Heart left ventricle (tissue), 13 donors: ENCODE data around the gene ISCU.

Experiments used
- CTCF ChIP-seq, 12 donors: fragments of 200-600 bp; sonication (generic) in 4 of 12; IDR thresholded peaks; one replicate each; pipeline versions ENCODE4 v1.5.0 to v1.8.0; 2018 to 2022; ENCODE audit warnings: antibody characterized with exemption in 12 of 12, mild to moderate bottlenecking in 5 of 12
- POLR2A ChIP-seq, 2 donors: fragments of 450-650 bp; IDR thresholded peaks; one replicate each; pipeline ENCODE4 v1.6.1; 2017; ENCODE audit warnings: antibody characterized with exemption in 2 of 2, mild to moderate bottlenecking in 2 of 2, moderate library complexity in 2 of 2
- donor health status: ischemic (EF 13 %, LVEDD 7.1; RV severe dilation, severe dysfunction).
- donor health status: DM: no; HTN: yes; CAD: no.
- donor health status: DM: no; HTN: no; CAD: no.
- donor health status: ischemic (EF 25% LVEDD 6.9; RV normal size, moderate dysfunction).
- donor health status: ischemic (EF 25% LVEDD 5.7; RV mildly dilated, moderate dysfunction).
- donor health status: ischemic (EF 35%, LVEDD 5.7; RV mildly dilated, moderate dysfunction).
- donor health status: nonischemic (EF 11% LVEDD 7.7; RV severe dilation, severe dysfunction).
- donor health status: DM: yes; HTN: yes; CAD: no.
- donor health status: PGD.
- donor health status: ischemic (EF 29% LVEDD 5.4; RV normal size, mild dysfunction).
- donor health status: nonischemic (EF 23%, LVEDD 6.1; RV moderate dilation, normal function).

GRCh38 chr12:108610336-108610815 is 48.0 kb downstream of the ISCU start:
- TF ChIP-seq CTCF (IDR thresholded peaks at IDR 0.05): no peak
- TF ChIP-seq POLR2A (IDR thresholded peaks at IDR 0.05): no peak
